HG03103 (cell line): ENCODE measurements around the gene AOX1.
"Not testable (repeated sequence)": the region's sequence is repeated elsewhere in the genome, so short reads cannot be mapped to it uniquely, and the experiment has no call there.

Source experiments
- ATAC-seq: cut with Tn5 transposase; IDR thresholded peaks from one replicate; pipeline ENCODE4 v1.9.1; 2021; ENCODE audit warnings: low read depth; ENCODE audit not compliant: unreplicated experiment

AOX1 gene

GRCh38 chr2:200600549-200601225, 14.9 kb downstream of the AOX1 start:
- no peak for ATAC-seq

- no peak for ATAC-seq
These were observed 16.8 kb downstream of the AOX1 start for GRCh38 chr2:200602584-200602983.

GRCh38 chr2:200603972-200604371, 18.2 kb downstream of the AOX1 start:
- ATAC-seq, result no peak

GRCh38 chr2:200604571-200605255, 18.9 kb downstream of the AOX1 start:
- no peak for ATAC-seq

- ATAC-seq, result no peak
These were observed 22.7 kb downstream of the AOX1 start for GRCh38 chr2:200608341-200609027.

GRCh38 chr2:200609028-200609614, 23.3 kb downstream of the AOX1 start:
- no peak for ATAC-seq

GRCh38 chr2:200610217-200610616, 24.4 kb downstream of the AOX1 start:
- ATAC-seq, result not testable (repeated sequence)

- no peak for ATAC-seq
These were observed 27.9 kb downstream of the AOX1 start for GRCh38 chr2:200613692-200614091.

GRCh38 chr2:200614249-200614648, 28.4 kb downstream of the AOX1 start:
- no peak for ATAC-seq

- ATAC-seq, result no peak
These were observed 29.4 kb downstream of the AOX1 start for GRCh38 chr2:200615247-200615646.

GRCh38 chr2:200616193-200616592, 30.4 kb downstream of the AOX1 start:
- ATAC-seq, result no peak

GRCh38 chr2:200616656-200617055, 30.8 kb downstream of the AOX1 start:
- ATAC-seq, result no peak

- no peak for ATAC-seq
These were observed 31.6 kb downstream of the AOX1 start for GRCh38 chr2:200617156-200618053.

- ATAC-seq, result no peak
These were observed 32.2 kb downstream of the AOX1 start for GRCh38 chr2:200618054-200618419.

- no peak for ATAC-seq
These were observed 32.8 kb downstream of the AOX1 start for GRCh38 chr2:200618590-200619021.

- ATAC-seq, result no peak
These were observed 33.5 kb downstream of the AOX1 start for GRCh38 chr2:200619279-200619678.

GRCh38 chr2:200620606-200621390, 35.0 kb downstream of the AOX1 start:
- ATAC-seq, result no peak

- no peak for ATAC-seq
These were observed 36.3 kb downstream of the AOX1 start for GRCh38 chr2:200622106-200622505.

GRCh38 chr2:200624026-200624425, 38.2 kb downstream of the AOX1 start:
- no peak for ATAC-seq

GRCh38 chr2:200624658-200625057, 38.8 kb downstream of the AOX1 start:
- no peak for ATAC-seq
